Measurements from ENCODE around the gene DBP.

DNA sequence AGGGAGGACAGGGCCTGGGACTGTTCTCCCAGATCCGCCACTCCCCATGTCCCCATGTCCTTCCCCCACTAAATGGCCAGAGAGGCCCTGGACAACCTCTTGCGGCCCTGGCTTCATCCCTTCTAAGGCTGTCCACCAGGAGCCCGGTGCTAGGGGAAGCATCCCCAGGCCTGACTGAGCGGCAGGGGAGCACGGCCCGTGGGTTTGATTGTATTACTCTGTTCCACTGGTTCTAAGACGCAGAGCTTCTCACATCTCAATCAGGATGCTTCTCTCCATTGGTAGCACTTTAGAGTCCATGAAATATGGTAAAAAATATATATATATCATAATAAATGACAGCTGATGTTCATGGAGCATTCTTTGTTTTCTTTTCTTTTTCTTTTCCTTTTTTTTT is 29.8 kb downstream of the DBP start:
- TF ChIP-seq CTCF (conservative IDR thresholded peaks at IDR 0.05; ENCODE audit: low read depth, low read length) (no peak), EZH2 (IDR thresholded peaks at IDR 0.05; ENCODE audit: borderline replicate concordance, low read depth, low read length, poor library complexity, severe bottlenecking) (no peak)

Data from A673 (cell line).